Measurements from ENCODE around the gene TATDN2.

The TATDN2 gene

GRCh38 chr3:10226293-10226692 is 22.0 kb upstream of the TATDN2 start:
- no peak for TF ChIP-seq CTCF (conservative IDR thresholded peaks at IDR 0.05; ENCODE audit: low read depth, low read length)

DNA sequence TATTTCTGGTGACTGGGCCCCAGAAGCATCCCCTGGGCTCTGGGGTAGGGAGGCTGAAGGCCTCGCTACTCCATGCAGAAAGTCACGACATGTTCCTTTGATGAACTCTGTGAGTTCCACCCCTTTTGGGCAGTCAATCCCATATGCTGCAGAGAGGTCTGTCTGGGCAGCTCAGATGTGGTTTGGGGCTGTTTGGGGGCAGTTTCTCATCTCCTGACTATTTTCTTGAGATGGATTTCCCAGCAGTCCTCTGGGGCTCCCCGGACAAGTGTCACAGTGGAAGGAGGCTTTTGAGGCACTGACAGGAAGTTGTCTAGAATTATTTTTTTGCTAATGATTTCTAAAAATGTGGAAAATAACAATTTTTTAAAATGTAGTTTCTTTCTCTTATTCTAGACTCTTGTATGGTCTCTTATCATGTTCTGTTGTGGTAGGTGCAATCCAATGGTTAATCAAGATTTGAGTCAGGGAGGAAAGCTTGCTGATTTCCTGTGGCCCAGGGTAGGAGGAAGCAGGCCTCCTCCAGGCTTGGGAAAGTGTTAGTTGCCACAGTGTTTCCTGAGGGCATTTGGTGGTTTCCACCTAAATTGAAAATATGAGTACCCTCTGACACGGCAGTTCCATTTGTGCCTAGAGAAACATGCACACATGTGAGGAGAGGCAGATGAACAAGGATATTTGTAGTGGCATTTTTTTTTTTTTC is 19.9 kb upstream of the TATDN2 start:
- H3K4me3 ChIP-seq (ENCODE audit: low read depth, low read length) = no peak overlapping the region
- peak; percentile 36 for DNase-seq (ENCODE audit: low read depth)
- no peak for TF ChIP-seq CTCF (conservative IDR thresholded peaks at IDR 0.05; ENCODE audit: low read depth, low read length)

More at GRCh38 chr3:10226293-10226692, 22.0 kb upstream of the TATDN2 start:
- no peak overlapping the region for H3K4me3 ChIP-seq (ENCODE audit: low read depth, low read length)
- DNase-seq (ENCODE audit: low read depth) = no peak

DNA sequence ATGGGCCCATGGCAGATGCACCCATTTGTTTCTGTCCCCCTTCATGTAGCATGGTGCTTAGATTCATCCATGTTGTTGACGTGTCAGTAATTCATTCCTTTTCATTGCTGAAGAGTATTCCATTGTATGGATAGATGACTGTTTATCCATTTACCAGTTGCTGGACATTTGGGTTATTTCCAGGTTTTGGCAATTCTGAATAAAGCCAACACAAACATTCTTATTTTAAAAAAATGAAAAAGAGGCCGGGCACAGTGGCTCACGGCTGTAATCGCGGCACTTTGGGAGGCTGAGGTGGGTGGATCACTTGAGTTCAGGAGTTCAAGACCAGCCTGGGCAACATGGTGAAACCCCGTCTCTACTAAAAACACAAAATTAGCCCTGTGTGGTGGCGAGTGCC is 18.7 kb upstream of the TATDN2 start:
- no peak for TF ChIP-seq CTCF (conservative IDR thresholded peaks at IDR 0.05; ENCODE audit: low read depth, low read length)
- no peak for DNase-seq (ENCODE audit: low read depth)

DNA sequence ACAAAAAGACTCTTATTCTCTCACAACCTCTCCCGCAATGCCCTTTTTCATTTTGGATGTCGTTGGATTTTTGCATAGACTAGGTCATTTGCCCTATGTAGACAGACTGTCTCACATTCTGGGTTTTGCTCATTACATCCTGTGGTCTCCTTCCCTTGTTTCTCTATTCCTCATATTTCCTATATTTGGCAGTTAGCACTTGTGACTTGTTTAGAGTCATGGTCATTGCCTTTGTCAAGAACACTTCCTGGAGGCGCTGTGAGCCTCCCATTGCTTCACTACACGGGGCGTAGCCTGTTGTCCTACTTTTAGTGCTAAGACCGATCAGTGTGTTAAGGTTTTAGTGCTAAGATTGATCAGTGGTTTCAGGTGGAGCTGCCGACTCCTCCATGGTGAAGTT is 16.1 kb upstream of the TATDN2 start:
- DNase-seq (ENCODE audit: low read depth) = no peak

More for the DNA sequence above, 18.7 kb upstream of the TATDN2 start:
- H3K4me3 ChIP-seq (ENCODE audit: low read depth, low read length) = no peak overlapping the region

DNA sequence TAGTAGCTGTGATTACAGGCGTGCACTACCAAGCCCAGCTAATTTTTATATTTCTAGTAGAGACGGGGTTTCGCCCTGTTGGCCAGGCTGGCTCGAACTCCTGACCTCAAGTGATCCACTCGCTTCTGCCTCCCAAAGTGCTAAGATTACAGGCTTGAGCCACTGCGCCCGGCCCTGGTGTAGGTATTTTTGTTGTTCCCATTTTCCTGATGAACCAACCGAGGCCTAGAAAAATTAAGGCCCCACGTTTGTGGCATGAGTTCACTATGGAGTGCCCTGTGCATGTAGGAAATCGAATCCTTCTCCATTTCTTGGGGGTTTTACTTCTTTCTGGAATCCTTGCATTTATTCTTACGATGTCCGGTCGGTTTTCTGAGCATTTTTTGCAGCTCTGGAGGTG is 14.3 kb upstream of the TATDN2 start:
- no peak overlapping the region for H3K4me3 ChIP-seq (ENCODE audit: low read depth, low read length)
- no peak for TF ChIP-seq CTCF (conservative IDR thresholded peaks at IDR 0.05; ENCODE audit: low read depth, low read length)
- DNase-seq (ENCODE audit: low read depth) = no peak

More for the DNA sequence above, 16.1 kb upstream of the TATDN2 start:
- no peak overlapping the region for H3K4me3 ChIP-seq (ENCODE audit: low read depth, low read length)
- no peak for TF ChIP-seq CTCF (conservative IDR thresholded peaks at IDR 0.05; ENCODE audit: low read depth, low read length)

DNA sequence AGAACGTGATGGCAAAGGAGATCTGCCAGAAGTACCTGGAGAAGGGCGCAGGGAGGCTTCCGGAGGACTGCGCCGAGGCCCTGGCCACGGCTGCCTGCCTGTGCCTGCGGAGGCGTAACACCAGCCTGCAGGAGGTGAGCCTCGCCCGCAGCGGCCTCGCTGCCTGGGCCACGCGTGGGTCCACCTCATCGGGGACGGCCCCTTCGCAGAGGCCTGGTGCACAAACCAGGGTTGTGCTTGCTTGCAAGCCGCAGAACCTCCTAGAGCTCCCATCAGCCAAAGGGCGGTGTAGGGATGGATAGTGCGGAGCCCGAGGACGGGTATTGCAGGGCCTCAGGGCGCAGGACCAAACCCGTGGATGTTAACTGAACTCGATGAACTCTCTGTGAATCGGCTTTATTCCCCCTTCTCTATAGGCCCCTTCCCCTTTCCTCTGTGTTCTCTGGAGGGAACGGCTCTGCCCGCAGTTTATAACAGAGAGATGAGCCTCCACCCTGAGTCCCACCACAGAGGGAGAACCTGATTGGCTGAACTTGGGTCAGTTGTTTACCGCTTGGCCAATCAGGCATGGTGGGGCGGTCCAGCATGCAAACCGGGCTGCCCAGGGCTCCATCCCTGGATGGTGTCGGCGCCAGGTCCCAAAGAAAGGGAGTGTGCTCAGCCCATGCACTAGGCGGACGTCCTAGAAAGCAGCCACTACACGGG is 13.6 kb upstream of the TATDN2 start:
- no peak for TF ChIP-seq CTCF (conservative IDR thresholded peaks at IDR 0.05; ENCODE audit: low read depth, low read length)
- H3K4me3 ChIP-seq (ENCODE audit: low read depth, low read length) = no peak overlapping the region
- DNase-seq (ENCODE audit: low read depth) = no peak

Data from choroid plexus epithelial cell (primary cell).